Aorta (tissue), 5 donors: ENCODE data around the gene SLC17A4. TPM values are rescaled to one million over a fixed set of nuclear protein-coding genes. Genes with fewer than 3 reads are reported as not detected.

ENCODE experiments used
- ATAC-seq: fragments of 200-7000 bp; cut with Tn5 transposase; one replicate; pipeline ENCODE4 v1.9.1; 2022; ENCODE audit warnings: moderate library complexity; ENCODE audit not compliant: low FRiP score
- DNase-seq, 2 donors: peaks; one replicate each; pipeline ENCODE4 v3.0.0-alpha.2; 2020
- H3K27ac ChIP-seq, 2 donors: one replicate each; pipeline ENCODE4 v1.5.1; 2013; ENCODE audit warnings: low read length in 2 of 2, mild to moderate bottlenecking in 2 of 2, moderate library complexity in 2 of 2, control low read depth in 1 of 2, inconsistent platforms in 1 of 2, low read depth in 1 of 2
- H3K27me3 ChIP-seq, 2 donors: one replicate each; pipeline ENCODE4 v1.6.1; 2013; ENCODE audit warnings: control low read depth in 1 of 2, low read length in 1 of 2, mild to moderate bottlenecking in 1 of 2, moderate library complexity in 1 of 2; ENCODE audit not compliant: insufficient read depth in 2 of 2, control insufficient read depth in 1 of 2
- H3K36me3 ChIP-seq, 2 donors: one replicate each; pipeline ENCODE4 v1.6.1; 2013; ENCODE audit warnings: control low read depth in 1 of 2, low read length in 1 of 2, mild to moderate bottlenecking in 1 of 2; ENCODE audit not compliant: insufficient read depth in 2 of 2, control insufficient read depth in 1 of 2
- H3K4me1 ChIP-seq, 2 donors: one replicate each; pipeline ENCODE4 v1.6.1; 2013; ENCODE audit warnings: low read length in 2 of 2, control low read depth in 1 of 2, mild to moderate bottlenecking in 1 of 2, moderate library complexity in 1 of 2; ENCODE audit not compliant: insufficient read depth in 2 of 2, control insufficient read depth in 1 of 2
- H3K4me3 ChIP-seq, 2 donors: one replicate each; pipeline ENCODE4 v1.5.1; 2013; ENCODE audit warnings: low read length in 2 of 2, control low read depth in 1 of 2, mild to moderate bottlenecking in 1 of 2
- H3K9me3 ChIP-seq: one replicate; pipeline ENCODE4 v1.6.1; 2013; ENCODE audit warnings: mild to moderate bottlenecking, low read length; ENCODE audit not compliant: control insufficient read depth
- WGBS, 2 donors: extraction: QIAGEN DNeasy Blood & Tissue Kit; methylation state at CpG; one replicate each; pipeline ENCODE4 v1.1.7; 2013; 5-methylcytosine and 5-hydroxymethylcytosine counted together
- intact Hi-C, 2 donors: fragments of 100-400 bp; cut with DNase I; formaldehyde crosslinking; loops; one replicate each; pipeline versions ENCODE4 v1.14.2 to v1.15.0; 2022
- long read RNA-seq, 2 donors: library from polyadenylated mRNA; unstranded; transcript quantifications; one replicate each; pipeline ENCODE4 v2.0.0, GENCODE V29; 2020 to 2021
- polyA plus RNA-seq, 2 donors: library from polyadenylated mRNA; stranded (reverse); fragments of 200-250 nt; gene quantifications; one replicate each; pipeline ENCODE4 v1.2.3, GENCODE V29; 2013
- total RNA-seq, 2 donors: library from RNA; stranded (reverse); fragmentation: NEBNext Ultra II Directional; extraction: Animal tissue kit (Norgen Biotek cat#: 25700); gene quantifications; one replicate each; pipeline ENCODE4 v1.2.1, GENCODE V29; 2021
- donor health status: healthy with polysubstance abuse.
- donor health status: Bipolar disorder and iron deficiency.
- donor health status: DM: no; HTN: no; CAD: no.
- donor health status: DM: no; HTN: no; CAD: no.
- donor health status: DM: yes; HTN: yes; CAD: no.

Gene SLC17A4
- total RNA-seq, result not detected
- polyA plus RNA-seq, result 1 to 10 TPM in 1 of 2 donors, under 1 TPM in 1; 0.10 to 1.3 TPM
- long read RNA-seq, donor 1, result 0 reads
- long read RNA-seq, donor 2, result 0 reads

GRCh38 chr6:25754535-25754934 lies at the start of gene SLC17A4:
SLC17A4 (plus strand) TSS chr6:25754742; CDS start chr6:25761963, 7,221 bp downstream.
- Histone ChIP-seq H3K4me3 (no peak within 1 kb of the TSS), H3K27ac (no peak within 1 kb of the TSS), H3K9me3 (peaks cover 1% of the 10 kb centered on the region), H3K4me1 (no peaks in the 10 kb centered on the region), H3K36me3 (no peaks in the 10 kb centered on the region), H3K27me3 (no peaks in the 10 kb centered on the region)
- ATAC-seq (no peak), DNase-seq (no peak)
- intact Hi-C loops, result no loop called here

GRCh38 chr6:25706314-25707014 lies 48.1 kb upstream of the SLC17A4 start:
- no peaks in the 10 kb centered on the region for H3K9me3 ChIP-seq
- 83 to 84% methylated on average over 6 of the region's 6 CpGs for WGBS, 2 donors
- no peak for ATAC-seq
- no peak overlapping the region for H3K27ac ChIP-seq
- no peaks in the 10 kb centered on the region for H3K4me1 ChIP-seq
- H3K4me3 ChIP-seq, result no peak overlapping the region
- no peak for DNase-seq
- intact Hi-C loops, result no loop called here
- H3K27me3 ChIP-seq, result no peaks in the 10 kb centered on the region
- no peaks in the 10 kb centered on the region for H3K36me3 ChIP-seq

- WGBS, 2 donors, result 94 to 95% methylated on average over 10 of the region's 10 CpGs
- intact Hi-C loops, result loop anchor here (10.0 kb wide), 2 partner anchors 185 to 485 kb away; no protein-coding TSS in a partner anchor
- Histone ChIP-seq H3K4me3 (no peak overlapping the region), H3K27ac (no peak overlapping the region), H3K9me3 (no peaks in the 10 kb centered on the region), H3K4me1 (no peaks in the 10 kb centered on the region), H3K36me3 (no peaks in the 10 kb centered on the region), H3K27me3 (no peaks in the 10 kb centered on the region)
- ATAC-seq (no peak), DNase-seq (no peak)
These were observed 44.8 kb upstream of the SLC17A4 start for GRCh38 chr6:25709761-25710160.

- Histone ChIP-seq H3K9me3 (no peaks in the 10 kb centered on the region), H3K36me3 (no peaks in the 10 kb centered on the region), H3K4me1 (no peaks in the 10 kb centered on the region), H3K27me3 (no peaks in the 10 kb centered on the region), H3K4me3 (no peak overlapping the region), H3K27ac (no peak overlapping the region)
- no peak for ATAC-seq
- intact Hi-C loops, result loop anchor here (10.0 kb wide), 2 partner anchors 185 to 485 kb away; no protein-coding TSS in a partner anchor
- no peak for DNase-seq
- 82 to 86% methylated on average over 14 of the region's 14 CpGs for WGBS, 2 donors
These were observed 44.3 kb upstream of the SLC17A4 start for GRCh38 chr6:25710287-25710686.

GRCh38 chr6:25713824-25714223 lies 40.7 kb upstream of the SLC17A4 start:
- ATAC-seq (no peak), DNase-seq (no peak)
- intact Hi-C loops, result loop anchor here (10.0 kb wide), 2 partner anchors 181 to 489 kb away; no protein-coding TSS in a partner anchor
- 75 to 90% methylated on average over 1 of the region's 1 CpG for WGBS, 2 donors
- no peaks in the 10 kb centered on the region for H3K27me3 ChIP-seq
- no peaks in the 10 kb centered on the region for H3K36me3 ChIP-seq
- H3K4me3 ChIP-seq, result no peak overlapping the region
- H3K4me1 ChIP-seq, result no peaks in the 10 kb centered on the region
- H3K9me3 ChIP-seq, result no peaks in the 10 kb centered on the region
- H3K27ac ChIP-seq, result no peak overlapping the region

GRCh38 chr6:25714765-25715164 lies 39.8 kb upstream of the SLC17A4 start:
- Histone ChIP-seq H3K9me3 (no peaks in the 10 kb centered on the region), H3K4me1 (no peaks in the 10 kb centered on the region), H3K4me3 (no peak overlapping the region), H3K36me3 (no peaks in the 10 kb centered on the region), H3K27ac (no peak overlapping the region), H3K27me3 (no peaks in the 10 kb centered on the region)
- DNase-seq (no peak), ATAC-seq (no peak)
- intact Hi-C loops, result loop anchor here (5.0 to 10.0 kb wide), 3 partner anchors 180 to 492 kb away; no protein-coding TSS in a partner anchor
- WGBS, 2 donors, result 56 to 79% methylated on average over 3 of the region's 3 CpGs

GRCh38 chr6:25715794-25716193 lies 38.7 kb upstream of the SLC17A4 start:
- DNase-seq (no peak), ATAC-seq (no peak)
- H3K27ac ChIP-seq, result no peak overlapping the region
- H3K9me3 ChIP-seq, result peaks cover 2% of the 10 kb centered on the region
- H3K27me3 ChIP-seq, result no peaks in the 10 kb centered on the region
- no peaks in the 10 kb centered on the region for H3K36me3 ChIP-seq
- no peaks in the 10 kb centered on the region for H3K4me1 ChIP-seq
- H3K4me3 ChIP-seq, result no peak overlapping the region
- 93 to 98% methylated on average over 4 of the region's 4 CpGs for WGBS, 2 donors
- intact Hi-C loops, result loop anchor here (5.0 to 10.0 kb wide), 3 partner anchors 179 to 493 kb away; no protein-coding TSS in a partner anchor

- no peaks in the 10 kb centered on the region for H3K4me1 ChIP-seq
- intact Hi-C loops, result loop anchor here (5.0 to 10.0 kb wide), 3 partner anchors 177 to 496 kb away; no protein-coding TSS in a partner anchor
- no peak overlapping the region for H3K4me3 ChIP-seq
- H3K36me3 ChIP-seq, result no peaks in the 10 kb centered on the region
- WGBS, 2 donors, result 23 to 33% methylated on average over 6 of the region's 6 CpGs
- DNase-seq (no peak), ATAC-seq (no peak)
- no peak overlapping the region for H3K27ac ChIP-seq
- peaks cover 4% of the 10 kb centered on the region for H3K9me3 ChIP-seq
- no peaks in the 10 kb centered on the region for H3K27me3 ChIP-seq
These were observed 36.4 kb upstream of the SLC17A4 start for GRCh38 chr6:25717866-25718740.
